ENCODE data around the gene SGPL1. TPM values are rescaled to one million over a fixed set of nuclear protein-coding genes. Genes with fewer than 3 reads are reported as not detected.

Gene SGPL1
- total RNA-seq, 6 experiments from 2014 or later: 22.4 to 30.9 (median 26.0) TPM

DNA sequence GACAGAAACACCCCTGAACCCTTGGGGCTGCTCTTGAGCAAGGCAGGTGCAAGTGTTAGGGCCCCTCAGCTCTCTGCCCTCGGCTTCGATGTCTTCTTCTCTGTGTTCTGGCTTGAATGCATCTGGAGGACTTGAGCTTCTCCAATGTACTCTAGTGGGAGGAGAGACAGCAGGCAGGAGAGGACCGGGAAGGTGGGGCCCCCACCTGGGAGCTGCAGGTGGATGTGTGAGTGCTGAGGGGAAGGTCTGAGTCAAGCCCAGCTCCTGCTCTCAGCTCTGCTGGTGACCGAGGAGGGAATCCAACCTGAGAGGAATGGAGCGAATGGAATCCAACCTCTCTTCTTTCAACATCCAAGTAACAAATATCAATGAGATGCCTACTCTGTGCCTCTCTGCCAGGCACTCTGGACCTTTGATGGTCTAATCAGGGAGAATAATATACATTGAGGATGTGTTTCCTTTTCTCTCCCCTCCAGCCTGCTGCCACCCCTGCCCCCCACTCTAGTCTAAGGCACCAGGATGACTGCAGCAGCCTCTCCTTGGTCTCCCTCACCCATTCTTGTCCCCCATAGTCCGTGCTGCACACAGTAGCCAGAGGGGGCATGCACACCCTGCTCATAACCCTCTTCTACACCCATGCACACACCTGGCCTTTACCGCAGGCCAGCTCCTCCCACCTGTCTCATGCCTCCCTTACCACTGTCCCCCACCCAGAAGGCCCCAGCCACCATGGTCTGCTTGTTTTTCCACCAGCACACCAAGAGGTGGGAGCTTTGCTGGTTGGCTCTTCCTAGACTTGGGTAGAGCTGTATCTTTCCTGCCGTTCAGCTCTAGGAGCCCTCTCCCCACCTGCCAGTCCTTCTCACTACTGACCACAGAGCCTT lies 44.2 kb upstream of the SGPL1 start:
- Mint-ChIP-seq H3K9me3 (peaks cover 6% of the 10 kb centered on the region; the same call in 1 of the 2 replicates), H3K27ac (no peak overlapping the region), H3K4me3 (no peak overlapping the region), H3K36me3 (ENCODE audit: low read depth) (no peaks in the 10 kb centered on the region), H3K4me1 (ENCODE audit: low read depth) (no peaks in the 10 kb centered on the region), H3K27me3 (ENCODE audit: insufficient read depth) (peaks cover 58% of the 10 kb centered on the region)
- TF ChIP-seq, protein P1, sequence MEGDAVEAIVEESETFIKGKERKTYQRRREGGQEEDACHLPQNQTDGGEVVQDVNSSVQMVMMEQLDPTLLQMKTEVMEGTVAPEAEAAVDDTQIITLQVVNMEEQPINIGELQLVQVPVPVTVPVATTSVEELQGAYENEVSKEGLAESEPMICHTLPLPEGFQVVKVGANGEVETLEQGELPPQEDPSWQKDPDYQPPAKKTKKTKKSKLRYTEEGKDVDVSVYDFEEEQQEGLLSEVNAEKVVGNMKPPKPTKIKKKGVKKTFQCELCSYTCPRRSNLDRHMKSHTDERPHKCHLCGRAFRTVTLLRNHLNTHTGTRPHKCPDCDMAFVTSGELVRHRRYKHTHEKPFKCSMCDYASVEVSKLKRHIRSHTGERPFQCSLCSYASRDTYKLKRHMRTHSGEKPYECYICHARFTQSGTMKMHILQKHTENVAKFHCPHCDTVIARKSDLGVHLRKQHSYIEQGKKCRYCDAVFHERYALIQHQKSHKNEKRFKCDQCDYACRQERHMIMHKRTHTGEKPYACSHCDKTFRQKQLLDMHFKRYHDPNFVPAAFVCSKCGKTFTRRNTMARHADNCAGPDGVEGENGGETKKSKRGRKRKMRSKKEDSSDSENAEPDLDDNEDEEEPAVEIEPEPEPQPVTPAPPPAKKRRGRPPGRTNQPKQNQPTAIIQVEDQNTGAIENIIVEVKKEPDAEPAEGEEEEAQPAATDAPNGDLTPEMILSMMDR (IDR thresholded peaks at IDR 0.05): no peak
- DNase-seq: no peak

DNA sequence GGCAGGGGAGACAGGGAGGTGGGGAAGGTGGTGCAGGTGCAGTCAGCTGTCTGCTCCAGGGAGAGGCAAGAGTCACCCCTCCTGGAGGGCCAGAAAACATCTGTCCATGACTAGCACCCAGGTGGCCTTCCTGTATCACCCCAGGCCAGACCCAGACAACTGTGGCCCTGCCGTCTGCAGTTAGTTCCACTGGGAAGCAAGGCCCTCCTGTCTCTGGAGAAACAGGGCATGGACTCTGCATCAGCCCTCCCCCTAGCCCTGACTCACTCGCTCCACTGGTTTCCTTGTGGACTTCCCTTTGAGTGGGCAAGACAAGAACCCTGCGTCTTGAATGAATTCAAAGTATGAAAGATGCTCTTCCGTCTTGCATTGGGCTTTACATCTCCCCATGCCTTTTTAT lies 43.1 kb upstream of the SGPL1 start:
- peaks cover 53% of the 10 kb centered on the region for H3K27me3 Mint-ChIP-seq (ENCODE audit: insufficient read depth)
- no peaks in the 10 kb centered on the region for H3K4me1 Mint-ChIP-seq (ENCODE audit: low read depth)
- H3K4me3 Mint-ChIP-seq: no peak overlapping the region
- TF ChIP-seq, protein P1 (IDR thresholded peaks at IDR 0.05): no peak
- H3K9me3 Mint-ChIP-seq: no peaks in the 10 kb centered on the region
- H3K27ac Mint-ChIP-seq: no peak overlapping the region
- no peak for DNase-seq
- H3K36me3 Mint-ChIP-seq (ENCODE audit: low read depth): no peaks in the 10 kb centered on the region

DNA sequence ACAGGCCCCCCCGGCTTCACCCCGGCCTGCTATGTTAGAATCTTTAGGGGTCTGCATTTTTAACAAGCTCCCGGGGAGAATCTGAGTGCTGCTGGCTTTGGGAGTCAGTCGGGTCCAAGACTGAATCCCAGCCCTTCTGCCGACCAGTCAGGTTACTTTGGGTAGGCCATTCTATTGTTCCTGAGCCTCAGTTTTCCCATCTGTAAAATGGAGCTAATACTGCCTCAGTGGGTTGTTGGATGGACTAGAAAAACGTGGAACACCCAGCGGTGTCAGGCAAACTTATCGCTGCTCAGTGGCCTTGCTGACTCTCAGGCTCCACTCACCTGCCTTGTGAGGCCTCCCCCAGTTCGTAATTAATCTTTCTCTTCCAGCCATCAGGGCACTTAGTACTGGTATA lies 42.3 kb upstream of the SGPL1 start:
- H3K9me3 Mint-ChIP-seq: no peaks in the 10 kb centered on the region
- no peak overlapping the region for H3K27ac Mint-ChIP-seq
- DNase-seq: no peak
- H3K36me3 Mint-ChIP-seq (ENCODE audit: low read depth): no peaks in the 10 kb centered on the region
- H3K27me3 Mint-ChIP-seq (ENCODE audit: insufficient read depth): peaks cover 52% of the 10 kb centered on the region
- no peaks in the 10 kb centered on the region for H3K4me1 Mint-ChIP-seq (ENCODE audit: low read depth)
- TF ChIP-seq, protein P1 (IDR thresholded peaks at IDR 0.05): no peak
- H3K4me3 Mint-ChIP-seq: no peak overlapping the region

DNA sequence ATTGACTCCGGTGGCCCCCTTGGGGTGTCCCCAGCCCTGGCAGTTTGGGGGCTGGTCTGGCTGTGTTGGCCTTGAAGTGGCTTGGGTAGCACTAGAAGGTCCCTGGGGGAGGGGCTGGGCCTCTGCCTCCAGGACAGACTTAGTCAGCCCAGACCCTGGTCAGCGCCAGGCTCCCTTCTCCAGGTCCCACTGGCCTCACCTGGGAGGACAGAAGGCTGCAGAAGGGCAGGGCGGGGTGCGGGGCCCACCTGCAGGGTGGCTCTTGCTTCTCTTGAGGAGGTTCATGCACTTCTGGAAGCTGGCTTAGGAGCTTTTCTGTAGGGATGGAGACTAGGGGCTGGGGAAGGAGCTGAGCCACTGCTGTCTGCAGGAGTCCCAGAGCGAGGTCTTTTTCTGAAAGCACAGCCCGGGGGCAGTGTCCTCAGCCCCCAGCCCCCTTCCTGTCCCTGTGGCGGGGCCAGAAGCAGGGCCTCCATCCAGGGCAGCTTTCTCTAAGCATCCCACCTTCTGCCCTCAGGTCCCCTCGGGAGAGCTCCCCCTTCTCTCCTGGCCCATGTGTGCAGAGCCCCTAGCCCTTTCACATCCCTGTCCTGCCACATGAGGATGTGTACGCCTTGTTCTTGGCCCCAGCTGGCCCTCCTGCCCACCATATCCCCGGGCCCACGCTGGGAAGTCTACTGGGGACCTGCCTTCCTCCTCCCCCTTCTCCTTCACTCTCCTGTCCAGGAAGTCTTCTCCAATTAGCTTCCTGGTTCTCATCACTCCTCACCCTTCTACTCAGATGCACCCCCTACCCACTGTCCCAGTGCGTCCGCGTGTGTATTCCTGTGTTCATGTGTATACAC lies 41.6 kb upstream of the SGPL1 start:
- H3K27me3 Mint-ChIP-seq (ENCODE audit: insufficient read depth): peaks cover 49% of the 10 kb centered on the region
- no peak for DNase-seq
- no peaks in the 10 kb centered on the region for H3K4me1 Mint-ChIP-seq (ENCODE audit: low read depth)
- no peak overlapping the region for H3K27ac Mint-ChIP-seq
- TF ChIP-seq, protein P1 (IDR thresholded peaks at IDR 0.05): no peak
- H3K36me3 Mint-ChIP-seq (ENCODE audit: low read depth): no peaks in the 10 kb centered on the region
- no peak overlapping the region for H3K4me3 Mint-ChIP-seq
- no peaks in the 10 kb centered on the region for H3K9me3 Mint-ChIP-seq

DNA sequence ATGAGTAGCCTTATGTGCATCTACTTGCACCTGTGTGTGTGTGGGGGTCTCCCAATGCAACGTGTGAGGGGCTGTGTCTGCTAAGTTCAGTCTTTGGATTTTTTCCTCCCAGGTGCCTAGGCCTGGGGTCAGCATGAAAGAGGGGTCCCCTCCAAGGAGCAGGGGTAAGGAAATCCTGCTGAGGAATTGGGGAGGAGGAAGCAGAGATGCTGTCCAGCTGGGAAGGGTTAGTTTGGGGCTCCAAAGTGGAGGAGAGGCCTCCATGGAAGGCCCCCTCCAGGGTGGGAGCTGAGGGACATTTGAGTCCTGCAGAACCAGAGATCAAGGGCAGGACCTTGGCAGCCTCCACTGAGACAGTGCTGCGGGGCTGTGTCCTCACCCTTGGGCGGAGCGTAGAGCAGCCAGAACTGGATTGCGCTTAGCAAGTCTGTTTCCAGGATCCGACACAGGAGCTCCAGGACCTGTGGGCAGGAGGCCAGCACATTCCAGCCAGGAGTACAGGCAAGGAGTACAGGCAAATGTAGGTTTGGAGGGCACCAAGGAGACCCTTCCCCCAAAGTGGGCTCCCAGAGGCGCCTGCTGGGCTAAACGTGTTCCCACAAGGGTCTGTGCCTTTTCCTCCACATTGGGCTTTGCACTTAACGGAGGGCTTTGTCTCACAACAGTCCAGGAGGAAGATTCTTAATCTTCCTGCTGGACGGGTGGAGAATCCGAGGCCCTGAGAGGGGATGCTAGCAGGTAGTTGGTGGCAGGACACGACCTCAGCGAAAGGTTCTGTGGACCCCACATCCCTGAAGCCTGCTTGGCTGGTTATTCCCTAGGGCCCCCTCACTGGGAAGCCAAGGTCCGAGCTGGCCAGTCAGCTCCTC lies 40.7 kb upstream of the SGPL1 start:
- no peaks in the 10 kb centered on the region for H3K4me1 Mint-ChIP-seq (ENCODE audit: low read depth)

More for the DNA sequence above, 40.7 kb upstream of the SGPL1 start:
- Mint-ChIP-seq H3K9me3 (no peaks in the 10 kb centered on the region), H3K27ac (no peak overlapping the region), H3K4me3 (no peak overlapping the region), H3K36me3 (ENCODE audit: low read depth) (no peaks in the 10 kb centered on the region), H3K27me3 (ENCODE audit: insufficient read depth) (peaks cover 52% of the 10 kb centered on the region)
- DNase-seq: no peak
- TF ChIP-seq, protein P1 (IDR thresholded peaks at IDR 0.05): no peak
